HG03196 (cell line): Measurements from ENCODE around the gene ARRDC3.
"Not testable (repeated sequence)": the region's sequence is repeated elsewhere in the genome, so short reads cannot be mapped to it uniquely, and the experiment has no call there.

Experiments used
- ATAC-seq: cut with Tn5 transposase; IDR thresholded peaks from one replicate; pipeline ENCODE4 v1.9.1; 2021; ENCODE audit not compliant: unreplicated experiment

Gene ARRDC3

GRCh38 chr5:91361055-91361701, 21.9 kb downstream of the ARRDC3 start:
- peak; percentile 77 for ATAC-seq

- no peak for ATAC-seq
Measured at GRCh38 chr5:91359962-91360609, 23.0 kb downstream of the ARRDC3 start.

- no peak for ATAC-seq
Measured at GRCh38 chr5:91357806-91358205, 25.3 kb downstream of the ARRDC3 start.

- ATAC-seq, result no peak
Measured at GRCh38 chr5:91357012-91357634, 26.0 kb downstream of the ARRDC3 start.

- not testable (repeated sequence) for ATAC-seq
Measured at GRCh38 chr5:91354867-91355266, 28.2 kb downstream of the ARRDC3 start.

- ATAC-seq, result no peak
Measured at GRCh38 chr5:91352831-91353695, 30.1 kb downstream of the ARRDC3 start.

GRCh38 chr5:91345461-91345860, 37.7 kb downstream of the ARRDC3 start:
- ATAC-seq, result no peak

- ATAC-seq, result not testable (repeated sequence)
Measured at GRCh38 chr5:91344661-91345200, 38.4 kb downstream of the ARRDC3 start.

- no peak for ATAC-seq
Measured at GRCh38 chr5:91343916-91344315, 39.2 kb downstream of the ARRDC3 start.

- not testable (repeated sequence) for ATAC-seq
Measured at GRCh38 chr5:91342931-91343330, 40.2 kb downstream of the ARRDC3 start.

GRCh38 chr5:91341154-91341553, 42.0 kb downstream of the ARRDC3 start:
- ATAC-seq, result no peak

GRCh38 chr5:91340532-91340931, 42.6 kb downstream of the ARRDC3 start:
- no peak for ATAC-seq

GRCh38 chr5:91339063-91339705, 43.9 kb downstream of the ARRDC3 start:
- ATAC-seq, result no peak

- ATAC-seq, result peak; percentile 70
Measured at GRCh38 chr5:91332267-91333045, 50.7 kb downstream of the ARRDC3 start.

- ATAC-seq, result no peak
Measured at GRCh38 chr5:91331705-91332104, 51.4 kb downstream of the ARRDC3 start.

- ATAC-seq, result no peak
Measured at GRCh38 chr5:91329283-91329682, 53.8 kb downstream of the ARRDC3 start.

GRCh38 chr5:91328743-91329142, 54.4 kb downstream of the ARRDC3 start:
- ATAC-seq, result no peak

GRCh38 chr5:91322981-91323380, 60.1 kb downstream of the ARRDC3 start:
- not testable (repeated sequence) for ATAC-seq

- no peak for ATAC-seq
Measured at GRCh38 chr5:91319667-91320066, 63.5 kb downstream of the ARRDC3 start.

- ATAC-seq, result no peak
Measured at GRCh38 chr5:91318724-91319123, 64.4 kb downstream of the ARRDC3 start.
